Right ventricle myocardium inferior (tissue), 1 donor: Measurements from ENCODE around the gene HSF2. TPM values are rescaled to one million over a fixed set of nuclear protein-coding genes. Genes with fewer than 3 reads are reported as not detected.

Source experiments
- ATAC-seq: fragments of 200-7000 bp; cut with Tn5 transposase; one replicate; pipeline ENCODE4 v1.9.1; 2020; ENCODE audit warnings: mild to moderate bottlenecking, moderate library complexity
- DNase-seq: peaks from one replicate; pipeline ENCODE4 v3.0.0; 2021; ENCODE audit errors: missing footprints
- intact Hi-C: fragments of 100-400 bp; cut with DNase I; formaldehyde crosslinking; loops from one replicate; pipeline ENCODE4 v1.11.0; 2022
- long read RNA-seq: library from polyadenylated mRNA; unstranded; transcript quantifications from one replicate; pipeline ENCODE4 v2.0.0, GENCODE V29; 2021
- total RNA-seq: library from RNA; stranded (reverse); fragmentation: NEBNext Ultra II Directional; extraction: Animal tissue kit (Norgen Biotek cat#: 25700); gene quantifications from one replicate; pipeline ENCODE4 v1.2.1, GENCODE V29; 2021
- donor health status: DM: no; HTN: yes; CAD: no; lungs with severe emphysema.

HSF2 gene, protein sequence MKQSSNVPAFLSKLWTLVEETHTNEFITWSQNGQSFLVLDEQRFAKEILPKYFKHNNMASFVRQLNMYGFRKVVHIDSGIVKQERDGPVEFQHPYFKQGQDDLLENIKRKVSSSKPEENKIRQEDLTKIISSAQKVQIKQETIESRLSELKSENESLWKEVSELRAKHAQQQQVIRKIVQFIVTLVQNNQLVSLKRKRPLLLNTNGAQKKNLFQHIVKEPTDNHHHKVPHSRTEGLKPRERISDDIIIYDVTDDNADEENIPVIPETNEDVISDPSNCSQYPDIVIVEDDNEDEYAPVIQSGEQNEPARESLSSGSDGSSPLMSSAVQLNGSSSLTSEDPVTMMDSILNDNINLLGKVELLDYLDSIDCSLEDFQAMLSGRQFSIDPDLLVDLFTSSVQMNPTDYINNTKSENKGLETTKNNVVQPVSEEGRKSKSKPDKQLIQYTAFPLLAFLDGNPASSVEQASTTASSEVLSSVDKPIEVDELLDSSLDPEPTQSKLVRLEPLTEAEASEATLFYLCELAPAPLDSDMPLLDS
- 23.3 TPM for total RNA-seq
- long read RNA-seq, transcript HSF2-202 (12 exons, 2,643 nt): minor isoform, 15 of 33 reads
- long read RNA-seq, transcript HSF2-201 (13 exons, 2,549 nt): major isoform, 18 of 33 reads
- long read RNA-seq, partial matches to known transcripts: 0 of 33 reads
- long read RNA-seq, other reads (novel, unspliced or antisense): 0 of 33 reads

- peak; percentile 99 for ATAC-seq
- intact Hi-C loops: loop anchor here (1.0 to 10.0 kb wide), 2 partner anchors 72 to 1065 kb away; partner anchors contain the start of genes SERINC1 and TBC1D32
Measured at GRCh38 chr6:122399348-122400120, at the start of gene HSF2. Gene HSF2, plus strand, starts transcription at chr6:122399652. Its CDS starts 86 bp downstream, at chr6:122399738.

GRCh38 chr6:122352981-122353664, 46.3 kb upstream of the HSF2 start:
- DNase-seq: no peak
- no peak for ATAC-seq
- intact Hi-C loops: no loop called here

More at GRCh38 chr6:122399348-122400120, at the start of gene HSF2:
- peak; percentile 97 for DNase-seq

GRCh38 chr6:122360809-122361208, 38.6 kb upstream of the HSF2 start:
- DNase-seq (no peak), ATAC-seq (no peak)
- intact Hi-C loops: no loop called here

- DNase-seq (no peak), ATAC-seq (no peak)
- intact Hi-C loops: no loop called here
Measured at GRCh38 chr6:122361314-122361979, 38.0 kb upstream of the HSF2 start.

- ATAC-seq: no peak
- DNase-seq: peak; percentile 59
- intact Hi-C loops: no loop called here
Measured at GRCh38 chr6:122363769-122364483, 35.5 kb upstream of the HSF2 start.

DNA sequence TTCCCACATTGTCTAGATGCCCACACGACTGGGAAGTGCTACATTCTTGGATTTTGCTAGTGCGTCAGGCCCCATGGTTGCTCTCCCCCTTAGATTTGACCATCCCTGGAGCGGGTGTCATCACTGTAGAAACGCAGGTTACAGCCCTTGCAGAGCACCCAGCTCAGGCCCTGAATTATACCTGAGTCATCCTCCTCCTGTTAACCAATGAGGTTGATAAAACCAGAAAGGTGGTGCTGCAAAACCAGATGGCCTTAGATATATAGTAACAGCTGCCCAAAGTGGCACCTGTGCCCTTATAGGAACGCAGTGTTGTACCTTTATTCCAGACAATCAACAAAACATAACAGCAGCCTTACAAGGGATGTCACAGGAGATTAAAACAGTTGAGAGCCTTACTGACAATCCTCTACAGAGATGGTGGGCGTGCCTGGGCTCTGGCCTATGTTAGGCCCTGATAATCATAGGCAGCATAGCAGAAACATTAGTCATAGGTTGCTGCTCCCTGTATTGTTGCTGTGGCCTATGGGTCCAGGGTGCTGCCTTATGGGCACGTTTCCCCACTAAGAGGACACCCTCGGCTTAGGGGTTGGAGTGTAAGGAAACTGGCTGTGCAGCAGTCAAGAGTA, 33.6 kb upstream of the HSF2 start:
- ATAC-seq (no peak), DNase-seq (no peak)
- intact Hi-C loops: no loop called here

GRCh38 chr6:122367171-122367570, 32.3 kb upstream of the HSF2 start:
- no peak for ATAC-seq
- intact Hi-C loops: no loop called here

DNA sequence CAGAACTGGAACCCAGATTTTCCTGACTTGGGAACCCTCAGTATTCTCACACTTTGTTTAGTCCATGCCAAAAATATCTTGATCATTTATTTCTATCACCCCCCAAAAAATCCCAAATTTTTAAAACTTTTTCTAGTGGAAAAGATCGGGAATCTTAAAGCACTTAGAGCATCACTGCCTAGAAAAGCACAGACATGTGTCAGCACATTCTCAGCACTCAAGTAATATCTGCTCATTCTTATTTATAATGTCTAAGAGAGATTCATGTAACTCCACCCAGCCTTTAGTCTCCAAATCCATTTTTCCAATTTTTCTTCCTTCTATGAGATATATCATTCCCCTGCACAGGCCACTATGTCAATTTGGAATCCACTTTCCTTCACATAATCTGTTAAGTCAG, 29.9 kb upstream of the HSF2 start:
- intact Hi-C loops: no loop called here

More at GRCh38 chr6:122367171-122367570, 32.3 kb upstream of the HSF2 start:
- DNase-seq: no peak

DNA sequence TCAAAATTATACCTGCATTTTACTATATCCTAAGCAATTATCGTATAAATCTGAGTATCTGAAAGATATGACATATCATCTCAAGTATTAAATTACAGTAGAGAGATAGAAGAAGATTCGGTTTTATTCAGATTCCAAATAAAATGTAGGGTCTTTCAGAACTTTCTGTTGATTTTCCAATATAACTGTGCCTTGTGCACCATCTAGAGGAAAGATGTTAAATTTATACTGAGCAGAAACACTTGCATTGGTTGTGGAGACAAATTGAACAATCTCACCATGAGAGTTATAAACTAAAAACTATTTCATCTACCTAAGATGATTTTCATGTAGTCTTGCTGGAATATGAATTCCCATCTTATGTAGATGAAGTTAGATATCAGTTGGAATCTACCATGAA, 26.8 kb upstream of the HSF2 start:
- intact Hi-C loops: no loop called here
- no peak for ATAC-seq
- no peak for DNase-seq

More for the DNA sequence above, 29.9 kb upstream of the HSF2 start:
- ATAC-seq (no peak), DNase-seq (no peak)

GRCh38 chr6:122374307-122374706, 25.1 kb upstream of the HSF2 start:
- intact Hi-C loops: no loop called here
- ATAC-seq (no peak), DNase-seq (no peak)

DNA sequence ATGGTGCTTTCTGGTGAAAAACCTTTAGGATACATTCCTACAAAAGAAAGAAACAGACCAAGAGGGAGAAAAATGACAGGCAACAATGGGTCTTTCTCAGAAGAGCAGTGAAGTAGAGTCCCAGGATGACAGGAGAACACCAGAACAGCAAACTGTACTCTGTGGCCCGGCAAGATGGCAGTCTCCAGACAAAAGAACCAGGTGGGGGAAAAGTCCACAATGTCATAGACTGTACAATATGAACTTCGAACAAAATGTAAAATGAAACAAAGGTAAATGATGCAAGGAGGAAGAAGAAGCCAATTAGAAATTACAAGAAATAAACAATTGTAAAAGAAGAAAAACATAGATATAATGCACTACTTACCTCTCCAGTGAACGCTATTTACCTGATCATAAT, 23.2 kb upstream of the HSF2 start:
- ATAC-seq (no peak), DNase-seq (no peak)
- intact Hi-C loops: no loop called here

DNA sequence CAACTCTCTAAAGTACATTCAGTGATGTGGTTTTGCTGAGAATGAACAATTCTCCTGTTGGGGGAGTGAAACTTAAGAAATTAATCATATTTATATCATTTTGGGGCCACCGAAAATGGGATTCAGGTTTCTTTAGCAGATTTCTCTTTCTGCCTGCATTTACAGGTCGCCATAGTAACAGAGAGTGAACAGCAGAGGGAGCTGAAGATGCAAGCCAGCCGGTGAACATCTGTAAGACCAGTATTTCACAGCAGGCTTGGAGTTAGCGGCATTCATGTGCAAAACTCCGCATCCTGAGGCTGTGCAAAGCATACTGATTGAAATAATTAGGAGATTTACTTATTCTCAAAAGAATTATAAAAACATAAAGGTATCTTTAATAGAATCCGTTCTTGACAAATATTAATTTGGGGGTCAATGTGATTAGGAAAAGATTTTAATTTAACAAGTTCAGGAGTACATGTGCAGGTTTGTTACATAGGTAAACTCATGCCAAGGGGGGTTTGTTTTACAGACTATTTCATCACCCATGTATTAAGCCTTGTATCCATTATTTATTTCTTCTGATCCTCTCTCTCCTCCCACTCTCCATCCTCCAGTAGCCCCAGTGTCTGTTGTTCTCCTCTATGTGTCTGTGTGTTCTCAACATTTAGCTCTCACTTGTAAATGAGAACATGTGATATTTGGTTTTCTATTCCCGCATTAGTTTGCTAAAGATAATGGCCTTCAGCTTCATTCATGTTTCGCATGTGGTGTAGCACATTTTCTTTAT, 17.8 kb upstream of the HSF2 start:
- DNase-seq (no peak), ATAC-seq (peak; percentile 68)
- intact Hi-C loops: loop anchor here (1.0 to 10.0 kb wide), 2 partner anchors 113 to 149 kb away; no protein-coding TSS in a partner anchor

GRCh38 chr6:122385857-122386612, 13.4 kb upstream of the HSF2 start:
- ATAC-seq (no peak), DNase-seq (no peak)
- intact Hi-C loops: loop anchor here (10.0 kb wide), 1 partner anchor 109 kb away; no protein-coding TSS in a partner anchor

- ATAC-seq (no peak), DNase-seq (no peak)
- intact Hi-C loops: loop anchor here (10.0 kb wide), 1 partner anchor 106 kb away; no protein-coding TSS in a partner anchor
Measured at GRCh38 chr6:122388945-122389344, 10.5 kb upstream of the HSF2 start.

DNA sequence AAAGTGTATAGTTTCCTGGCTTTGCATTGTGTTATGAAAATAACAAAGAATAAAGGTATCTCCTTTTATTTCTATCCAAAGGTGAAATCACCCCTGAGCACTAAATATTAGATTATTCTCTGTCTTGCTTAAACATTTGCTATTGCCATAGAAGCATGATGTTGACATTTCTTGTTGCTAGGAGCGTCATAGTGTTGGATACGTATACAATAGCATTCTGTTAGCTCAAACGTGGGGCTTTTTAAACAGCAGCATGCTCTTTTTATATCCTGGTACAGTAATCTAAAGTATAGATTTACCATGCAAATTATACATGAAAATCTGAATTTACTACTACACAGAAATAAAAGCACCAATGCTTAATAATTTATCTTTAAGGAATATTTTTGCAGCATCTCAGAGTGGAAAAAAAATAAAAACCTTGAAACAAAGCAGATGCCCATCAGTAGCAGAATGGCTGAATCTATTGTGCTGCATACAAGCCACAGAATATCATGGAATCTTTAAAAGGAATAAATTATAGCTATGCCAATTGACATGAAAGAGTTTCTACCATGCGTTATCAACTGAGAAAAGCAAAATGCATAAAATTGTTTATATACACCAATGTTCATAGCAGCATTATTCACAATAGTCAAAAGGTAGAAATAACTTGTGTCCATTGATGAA, 9.6 kb upstream of the HSF2 start:
- ATAC-seq: no peak
- intact Hi-C loops: loop anchor here (10.0 kb wide), 2 partner anchors 105 to 1055 kb away; partner anchors contain the start of gene TBC1D32

More for the DNA sequence above, 9.6 kb upstream of the HSF2 start:
- DNase-seq: no peak
